GM19025 (cell line): ENCODE results near the gene LYAR.

Source experiments
- ATAC-seq: cut with Tn5 transposase; IDR thresholded peaks from one replicate; pipeline ENCODE4 v1.9.1; 2021; ENCODE audit warnings: mild to moderate bottlenecking, low read depth, moderate library complexity; ENCODE audit not compliant: unreplicated experiment

The LYAR gene

GRCh38 chr4:4317496-4318232, 27.7 kb upstream of the LYAR start:
- ATAC-seq, result no peak

- no peak for ATAC-seq
Observed at GRCh38 chr4:4316150-4316495, 26.2 kb upstream of the LYAR start.

- ATAC-seq, result no peak
Observed at GRCh38 chr4:4315461-4316149, 25.7 kb upstream of the LYAR start.

GRCh38 chr4:4311193-4311592, 21.2 kb upstream of the LYAR start:
- ATAC-seq, result no peak

- no peak for ATAC-seq
Observed at GRCh38 chr4:4308800-4309441, 19.0 kb upstream of the LYAR start.

GRCh38 chr4:4306920-4307319, 17.0 kb upstream of the LYAR start:
- ATAC-seq, result no peak

- ATAC-seq, result no peak
Observed at GRCh38 chr4:4302416-4302815, 12.5 kb upstream of the LYAR start.

GRCh38 chr4:4302001-4302400, 12.0 kb upstream of the LYAR start:
- no peak for ATAC-seq

GRCh38 chr4:4299006-4299405, 9.1 kb upstream of the LYAR start:
- ATAC-seq, result no peak

GRCh38 chr4:4296283-4296846, 6.4 kb upstream of the LYAR start:
- ATAC-seq, result no peak

- ATAC-seq, result no peak
Observed at GRCh38 chr4:4293279-4293678, 3.3 kb upstream of the LYAR start.

GRCh38 chr4:4289597-4289940, 385 bp downstream of the LYAR start:
- no peak for ATAC-seq

GRCh38 chr4:4289055-4289454, 899 bp downstream of the LYAR start:
- ATAC-seq, result no peak

GRCh38 chr4:4288098-4288497, 1.9 kb downstream of the LYAR start:
- ATAC-seq, result no peak

GRCh38 chr4:4284827-4285618, 4.9 kb downstream of the LYAR start:
- no peak for ATAC-seq

GRCh38 chr4:4281787-4282186, 8.2 kb downstream of the LYAR start:
- no peak for ATAC-seq

- ATAC-seq, result no peak
Observed at GRCh38 chr4:4277531-4277930, 12.4 kb downstream of the LYAR start.

- ATAC-seq, result no peak
Observed at GRCh38 chr4:4274226-4274625, 15.7 kb downstream of the LYAR start.

GRCh38 chr4:4271912-4272311, 18.0 kb downstream of the LYAR start:
- no peak for ATAC-seq

- no peak for ATAC-seq
Observed at GRCh38 chr4:4270529-4270928, 19.4 kb downstream of the LYAR start.

GRCh38 chr4:4269856-4270255, 20.1 kb downstream of the LYAR start:
- ATAC-seq, result no peak
